HepG2 (cell line): ENCODE measurements around the gene ZFPM1. TPM values are rescaled to one million over a fixed set of nuclear protein-coding genes. Genes with fewer than 3 reads are reported as not detected.

Experiments used
- EZH2 ChIP-seq: conservative IDR thresholded peaks from 2 replicates; pipeline ENCODE4 v1.6.1; 2012; ENCODE audit warnings: mild to moderate bottlenecking, low read depth, low read length, moderate library complexity
- FOXP1 ChIP-seq, 2 experiments: fragments of 450-650 bp in 1 of 2; IDR thresholded peaks; 2 replicates each; pipeline ENCODE4 v1.6.1; 2017 to 2018; ENCODE audit warnings: antibody characterized with exemption in 1 of 2
- IRF2 ChIP-seq: IDR thresholded peaks from 2 replicates; pipeline ENCODE4 v1.6.1; 2018; ENCODE audit warnings: missing genetic modification reagents, missing compliant biosample characterization
- PTBP1 ChIP-seq: fragments of 200-400 bp; formaldehyde crosslinking; IDR thresholded peaks from 2 replicates; pipeline ENCODE4 v1.6.1; 2018; ENCODE audit warnings: low read length, low read depth; ENCODE audit not compliant: poor library complexity, severe bottlenecking
- RAD21 ChIP-seq: fragments of 450-650 bp; formaldehyde crosslinking; IDR thresholded peaks from 2 replicates; pipeline ENCODE4 v1.5.0; 2020; ENCODE audit warnings: mild to moderate bottlenecking
- RFXAP ChIP-seq: sonication (generic); formaldehyde crosslinking; IDR thresholded peaks from 2 replicates; pipeline ENCODE4 v1.4.0; 2020; ENCODE audit warnings: missing genetic modification reagents, borderline replicate concordance
- TEF ChIP-seq: sonication (generic); formaldehyde crosslinking; IDR thresholded peaks from 2 replicates; pipeline ENCODE4 v1.5.0; 2020; ENCODE audit warnings: missing genetic modification reagents
- ZBTB39 ChIP-seq: sonication (generic); formaldehyde crosslinking; IDR thresholded peaks from 2 replicates; pipeline ENCODE4 v1.5.0; 2020; ENCODE audit warnings: missing genetic modification reagents
- ZFP37 ChIP-seq: sonication (generic); formaldehyde crosslinking; IDR thresholded peaks from 2 replicates; pipeline ENCODE4 v1.4.0; 2020; ENCODE audit warnings: missing genetic modification reagents, borderline replicate concordance
- ZGPAT ChIP-seq: IDR thresholded peaks from 2 replicates; pipeline ENCODE4 v1.6.1; 2016; ENCODE audit warnings: mild to moderate bottlenecking
- ZNF30 ChIP-seq: sonication (generic); formaldehyde crosslinking; IDR thresholded peaks from 2 replicates; pipeline ENCODE4 v1.5.0; 2020; ENCODE audit warnings: mild to moderate bottlenecking, missing genetic modification reagents
- ZNF333 ChIP-seq: sonication (generic); formaldehyde crosslinking; IDR thresholded peaks from 2 replicates; pipeline ENCODE4 v1.4.0; 2020; ENCODE audit warnings: mild to moderate bottlenecking, missing genetic modification reagents, borderline replicate concordance
- ZNF383 ChIP-seq: sonication (generic); formaldehyde crosslinking; IDR thresholded peaks from 2 replicates; pipeline ENCODE4 v1.4.0; 2020; ENCODE audit warnings: missing genetic modification reagents, mild to moderate bottlenecking, borderline replicate concordance
- ZNF546 ChIP-seq: sonication (generic); formaldehyde crosslinking; conservative IDR thresholded peaks from 2 replicates; pipeline ENCODE4 v1.8.1; 2023; ENCODE audit warnings: mild to moderate bottlenecking, missing genetic modification reagents
- ZNF567 ChIP-seq: sonication (generic); formaldehyde crosslinking; IDR thresholded peaks from 2 replicates; pipeline ENCODE4 v1.8.1; 2023; ENCODE audit warnings: mild to moderate bottlenecking, missing genetic modification reagents, borderline replicate concordance
- ZNF883 ChIP-seq: sonication (generic); formaldehyde crosslinking; IDR thresholded peaks from 2 replicates; pipeline ENCODE4 v1.5.1; 2020; ENCODE audit warnings: mild to moderate bottlenecking, missing genetic modification reagents; ENCODE audit errors: not compliant biosample characterization
- ZSCAN21 ChIP-seq: sonication (generic); formaldehyde crosslinking; IDR thresholded peaks from 2 replicates; pipeline ENCODE4 v1.8.0; 2022; ENCODE audit warnings: mild to moderate bottlenecking, missing genetic modification reagents, moderate library complexity, borderline replicate concordance
- polyA plus RNA-seq, 8 experiments: library from polyadenylated mRNA; depleted of rRNA in 3 of 8; stranded (reverse) in 7 of 8; unstranded in 1 of 8; fragments of >200 nt; fragmentation: Illumina TruSeq in 4 of 8; extraction: Trizol in 4 of 8; gene quantifications; 2 replicates each; pipeline versions ENCODE4 v1.2.1 to v1.2.3, GENCODE V29; 2011 to 2016; ENCODE audit warnings: low read depth in 4 of 8, missing spikeins in 1 of 8, mixed read lengths in 1 of 8; ENCODE audit not compliant: insufficient read depth in 1 of 8
- total RNA-seq, 5 experiments: library from RNA; depleted of rRNA; stranded (reverse); fragments of >200 nt; fragmentation: Illumina TruSeq; extraction: Trizol; gene quantifications; 2 replicates each; pipeline ENCODE4 v1.2.3, GENCODE V29; 2016; ENCODE audit warnings: low read depth in 1 of 5
- TF ChIP-seq, protein P1 (sequence below): sonication (generic); formaldehyde crosslinking; IDR thresholded peaks from 2 replicates; pipeline ENCODE4 v1.4.0; 2020; ENCODE audit warnings: mild to moderate bottlenecking, missing genetic modification reagents
- TF ChIP-seq, protein P2 (sequence below): sonication (generic); formaldehyde crosslinking; IDR thresholded peaks from 2 replicates; pipeline ENCODE4 v1.4.0; 2020; ENCODE audit warnings: missing genetic modification reagents

The ZFPM1 gene
- total and polyA plus RNA-seq, 2 of the 13 experiments (the other 11 are each of a cell fraction or from before 2014, with no cell fraction given) = 1.3 to 3.8 TPM

GRCh38 chr16:88442727-88443576, 10.1 kb upstream of the ZFPM1 start (continued):
- TF ChIP-seq ZBTB39 (CRISPR knock-in tag) (peak; percentile 38; the same call in 1 of the 2 replicates), FOXP1 (IDR thresholded peaks at IDR 0.05) (no peak), FOXP1 (CRISPR knock-in tag; IDR thresholded peaks at IDR 0.05) (no peak), EZH2 (no peak), RAD21 (CRISPR knock-in tag) (peak; percentile 100), ZNF883 (CRISPR knock-in tag) (peak; percentile 92), ZGPAT (peak; percentile 70; the same call in 1 of the 2 replicates), TEF (CRISPR knock-in tag) (no peak), ZNF567 (no peak), RFXAP (CRISPR knock-in tag) (peak; percentile 76; the same call in 1 of the 2 replicates), ZNF383 (CRISPR knock-in tag) (0 out of 2 replicates have a peak, but pooled peaks have one; percentile 55), ZNF546 (CRISPR knock-in tag) (peak; percentile 68; the same call in 1 of the 2 replicates), ZFP37 (CRISPR knock-in tag) (peak; percentile 82; the same call in 1 of the 2 replicates), IRF2 (CRISPR knock-in tag) (peak; percentile 77), ZNF30 (CRISPR knock-in tag) (0 out of 2 replicates have a peak, but pooled peaks have one; percentile 37), ZSCAN21 (CRISPR knock-in tag) (peak; percentile 84; the same call in 1 of the 2 replicates), ZNF333 (CRISPR knock-in tag) (peak; percentile 60; the same call in 1 of the 2 replicates), PTBP1 (no peak)
- TF ChIP-seq, protein P1, sequence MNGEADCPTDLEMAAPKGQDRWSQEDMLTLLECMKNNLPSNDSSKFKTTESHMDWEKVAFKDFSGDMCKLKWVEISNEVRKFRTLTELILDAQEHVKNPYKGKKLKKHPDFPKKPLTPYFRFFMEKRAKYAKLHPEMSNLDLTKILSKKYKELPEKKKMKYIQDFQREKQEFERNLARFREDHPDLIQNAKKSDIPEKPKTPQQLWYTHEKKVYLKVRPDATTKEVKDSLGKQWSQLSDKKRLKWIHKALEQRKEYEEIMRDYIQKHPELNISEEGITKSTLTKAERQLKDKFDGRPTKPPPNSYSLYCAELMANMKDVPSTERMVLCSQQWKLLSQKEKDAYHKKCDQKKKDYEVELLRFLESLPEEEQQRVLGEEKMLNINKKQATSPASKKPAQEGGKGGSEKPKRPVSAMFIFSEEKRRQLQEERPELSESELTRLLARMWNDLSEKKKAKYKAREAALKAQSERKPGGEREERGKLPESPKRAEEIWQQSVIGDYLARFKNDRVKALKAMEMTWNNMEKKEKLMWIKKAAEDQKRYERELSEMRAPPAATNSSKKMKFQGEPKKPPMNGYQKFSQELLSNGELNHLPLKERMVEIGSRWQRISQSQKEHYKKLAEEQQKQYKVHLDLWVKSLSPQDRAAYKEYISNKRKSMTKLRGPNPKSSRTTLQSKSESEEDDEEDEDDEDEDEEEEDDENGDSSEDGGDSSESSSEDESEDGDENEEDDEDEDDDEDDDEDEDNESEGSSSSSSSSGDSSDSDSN (CRISPR knock-in tag) = peak; percentile 34; the same call in 1 of the 2 replicates
- TF ChIP-seq, protein P2, sequence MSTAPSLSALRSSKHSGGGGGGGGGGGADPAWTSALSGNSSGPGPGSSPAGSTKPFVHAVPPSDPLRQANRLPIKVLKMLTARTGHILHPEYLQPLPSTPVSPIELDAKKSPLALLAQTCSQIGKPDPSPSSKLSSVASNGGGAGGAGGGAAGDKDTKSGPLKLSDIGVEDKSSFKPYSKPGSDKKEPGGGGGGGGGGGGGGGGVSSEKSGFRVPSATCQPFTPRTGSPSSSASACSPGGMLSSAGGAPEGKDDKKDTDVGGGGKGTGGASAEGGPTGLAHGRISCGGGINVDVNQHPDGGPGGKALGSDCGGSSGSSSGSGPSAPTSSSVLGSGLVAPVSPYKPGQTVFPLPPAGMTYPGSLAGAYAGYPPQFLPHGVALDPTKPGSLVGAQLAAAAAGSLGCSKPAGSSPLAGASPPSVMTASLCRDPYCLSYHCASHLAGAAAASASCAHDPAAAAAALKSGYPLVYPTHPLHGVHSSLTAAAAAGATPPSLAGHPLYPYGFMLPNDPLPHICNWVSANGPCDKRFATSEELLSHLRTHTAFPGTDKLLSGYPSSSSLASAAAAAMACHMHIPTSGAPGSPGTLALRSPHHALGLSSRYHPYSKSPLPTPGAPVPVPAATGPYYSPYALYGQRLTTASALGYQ (CRISPR knock-in tag) = no peak
